Keratinocyte (primary cell): ENCODE results near the gene ZNF474. TPM values are rescaled to one million over a fixed set of nuclear protein-coding genes. Genes with fewer than 3 reads are reported as not detected.

Source experiments
- DNase-seq: peaks from one replicate; pipeline ENCODE4 v3.0.0-alpha.2; 2011; ENCODE audit warnings: low read depth, missing footprints, low spot score
- FAIRE-seq: peaks from 2 replicates; lab custom pipeline; 2011; peaks lifted over from hg19 to GRCh38; lab: Jason Lieb, UNC
- H2AFZ ChIP-seq: 2 replicates; pipeline ENCODE4 v1.6.0; 2012; ENCODE audit warnings: low read length, control low read depth, inconsistent platforms; ENCODE audit not compliant: control insufficient read depth
- H3K27ac ChIP-seq: 2 replicates; pipeline ENCODE4 v1.5.1; 2011; ENCODE audit warnings: low read length; ENCODE audit not compliant: control insufficient read depth, insufficient read depth
- H3K27me3 ChIP-seq: 3 replicates; pipeline ENCODE4 v1.6.0; 2011; ENCODE audit warnings: low read length; ENCODE audit not compliant: control insufficient read depth, insufficient read depth; ENCODE audit errors: extremely low read depth
- H3K36me3 ChIP-seq, 2 experiments: 2 replicates in 1 of 2; 3 replicates in 1 of 2; pipeline ENCODE4 v1.5.1; 2011; ENCODE audit warnings: low read length in 2 of 2, mild to moderate bottlenecking in 1 of 2; ENCODE audit not compliant: control insufficient read depth in 2 of 2, insufficient read depth in 2 of 2; ENCODE audit errors: extremely low read depth in 1 of 2
- H3K4me1 ChIP-seq: 3 replicates; pipeline ENCODE4 v1.5.1; 2011; ENCODE audit warnings: low read length; ENCODE audit not compliant: control insufficient read depth, insufficient read depth; ENCODE audit errors: extremely low read depth
- H3K4me2 ChIP-seq: 3 replicates; pipeline ENCODE4 v1.6.0; 2011; ENCODE audit warnings: low read depth, low read length; ENCODE audit not compliant: control insufficient read depth, insufficient read depth; ENCODE audit errors: extremely low read depth
- H3K4me3 ChIP-seq, 3 experiments: fragments of 200-600 bp in 1 of 3; sonication (generic) in 1 of 3; 2 replicates in 2 of 3; 3 replicates in 1 of 3; pipeline ENCODE4 v1.5.1; 2011 to 2016; ENCODE audit warnings: low read length in 3 of 3, mild to moderate bottlenecking in 3 of 3, control low read depth in 2 of 3, inconsistent platforms in 1 of 3, low read depth in 1 of 3, mixed read lengths in 1 of 3, mixed run types in 1 of 3, moderate library complexity in 1 of 3; ENCODE audit not compliant: control insufficient read depth in 2 of 3, insufficient read depth in 2 of 3; ENCODE audit errors: extremely low read depth in 1 of 3
- H3K79me2 ChIP-seq: 2 replicates; pipeline ENCODE4 v1.6.0; 2012; ENCODE audit warnings: low read length; ENCODE audit not compliant: control insufficient read depth, insufficient read depth
- H3K9ac ChIP-seq: 3 replicates; pipeline ENCODE4 v1.6.0; 2011; ENCODE audit warnings: low read length; ENCODE audit not compliant: control insufficient read depth, insufficient read depth; ENCODE audit errors: extremely low read depth
- H3K9me1 ChIP-seq: 3 replicates; pipeline ENCODE4 v1.6.0; 2011; ENCODE audit warnings: low read length; ENCODE audit not compliant: control insufficient read depth, insufficient read depth; ENCODE audit errors: extremely low read depth
- H3K9me3 ChIP-seq: 2 replicates; pipeline ENCODE4 v1.5.1; 2012; ENCODE audit warnings: low read depth, low read length; ENCODE audit not compliant: control insufficient read depth
- H4K20me1 ChIP-seq: 3 replicates; pipeline ENCODE4 v1.6.0; 2011; ENCODE audit warnings: low read length; ENCODE audit not compliant: control insufficient read depth, insufficient read depth; ENCODE audit errors: extremely low read depth
- EZH2 ChIP-seq: IDR thresholded peaks from one replicate; pipeline ENCODE4 v1.6.1; 2012; ENCODE audit warnings: inconsistent platforms, mild to moderate bottlenecking, low read length, moderate library complexity
- dilution Hi-C: fragments of 300-500 bp; cut with MboI; formaldehyde crosslinking; loops from one replicate; pipeline ENCODE4 v1.7.0; 2020; ENCODE audit warnings: low sequenced_read_pairs; ENCODE audit not compliant: extremely low pct_ligation_motif_present
- polyA plus RNA-seq, 5 experiments: library from polyadenylated mRNA; depleted of rRNA in 3 of 5; stranded (reverse) in 3 of 5; stranded (forward) in 1 of 5; unstranded in 1 of 5; fragments of >200 nt; gene quantifications; 1 replicate in 1 of 5; 2 replicates in 3 of 5; 3 replicates in 1 of 5; pipeline versions ENCODE4 v1.2.1 to v1.2.3, GENCODE V29; 2011 to 2012; ENCODE audit warnings: missing spikeins in 2 of 5, low read depth in 1 of 5, low replicate concordance in 1 of 5
- TF ChIP-seq, protein P1 (sequence below), 3 experiments: IDR thresholded peaks in 1 of 3; conservative IDR thresholded peaks in 1 of 3; optimal IDR thresholded peaks in 1 of 3; 2 replicates in 2 of 3; 3 replicates in 1 of 3; pipeline versions ENCODE3 to v1.5.1; 2011; ENCODE audit warnings: low read length in 3 of 3, mild to moderate bottlenecking in 3 of 3, moderate library complexity in 2 of 3, control low read depth in 1 of 3, inconsistent platforms in 1 of 3; ENCODE audit not compliant: insufficient read depth in 2 of 3; ENCODE audit errors: extremely low read depth in 1 of 3

Gene ZNF474
- polyA plus RNA-seq, 1 donor (not counting 4 experiments of a cell fraction or from before 2014, with no cell fraction given), result 0.05 TPM

DNA sequence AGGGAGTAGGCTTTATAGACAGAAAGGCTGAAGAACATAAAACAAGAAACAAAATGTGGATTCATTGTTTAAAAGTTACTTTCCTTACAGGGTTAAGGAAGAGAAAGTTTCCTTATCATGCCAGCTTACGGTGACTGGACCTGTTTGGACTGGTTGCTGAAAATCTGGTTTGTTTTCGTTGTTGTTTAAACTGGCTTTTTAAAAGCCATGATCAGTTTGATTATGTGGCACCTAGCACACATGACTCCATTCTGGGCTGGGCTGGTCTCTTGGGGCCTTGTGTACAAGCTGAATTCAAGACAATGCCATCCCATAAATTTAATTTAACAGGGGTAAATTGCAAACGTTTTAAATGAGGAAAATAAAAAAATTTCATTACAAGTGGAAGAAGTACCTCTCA, 18.4 kb upstream of the ZNF474 start:
- no peaks in the 10 kb centered on the region for H3K9me3 ChIP-seq
- dilution Hi-C loops, result no loop called here
- no peak overlapping the region for H3K9ac ChIP-seq
- H3K36me3 ChIP-seq, result no peaks in the 10 kb centered on the region
- H3K4me3 ChIP-seq, result no peak overlapping the region
- H3K4me2 ChIP-seq, result peak overlapping the region; percentile 59
- DNase-seq (no peak), FAIRE-seq (peak; percentile 23)
- H3K27ac ChIP-seq, result no peak overlapping the region
- H3K79me2 ChIP-seq, result no peaks in the 10 kb centered on the region
- TF ChIP-seq, protein P1, sequence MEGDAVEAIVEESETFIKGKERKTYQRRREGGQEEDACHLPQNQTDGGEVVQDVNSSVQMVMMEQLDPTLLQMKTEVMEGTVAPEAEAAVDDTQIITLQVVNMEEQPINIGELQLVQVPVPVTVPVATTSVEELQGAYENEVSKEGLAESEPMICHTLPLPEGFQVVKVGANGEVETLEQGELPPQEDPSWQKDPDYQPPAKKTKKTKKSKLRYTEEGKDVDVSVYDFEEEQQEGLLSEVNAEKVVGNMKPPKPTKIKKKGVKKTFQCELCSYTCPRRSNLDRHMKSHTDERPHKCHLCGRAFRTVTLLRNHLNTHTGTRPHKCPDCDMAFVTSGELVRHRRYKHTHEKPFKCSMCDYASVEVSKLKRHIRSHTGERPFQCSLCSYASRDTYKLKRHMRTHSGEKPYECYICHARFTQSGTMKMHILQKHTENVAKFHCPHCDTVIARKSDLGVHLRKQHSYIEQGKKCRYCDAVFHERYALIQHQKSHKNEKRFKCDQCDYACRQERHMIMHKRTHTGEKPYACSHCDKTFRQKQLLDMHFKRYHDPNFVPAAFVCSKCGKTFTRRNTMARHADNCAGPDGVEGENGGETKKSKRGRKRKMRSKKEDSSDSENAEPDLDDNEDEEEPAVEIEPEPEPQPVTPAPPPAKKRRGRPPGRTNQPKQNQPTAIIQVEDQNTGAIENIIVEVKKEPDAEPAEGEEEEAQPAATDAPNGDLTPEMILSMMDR (optimal IDR thresholded peaks at IDR 0.05 in 1 of 3, IDR thresholded peaks at IDR 0.05 in 1 of 3, conservative IDR thresholded peaks at IDR 0.05 in 1 of 3; ENCODE audit: extremely low read depth in 1 of 3, insufficient read depth in 2 of 3, low read length in 3 of 3), result no peak
- no peak for TF ChIP-seq EZH2
- peaks cover 9% of the 10 kb centered on the region for H3K4me1 ChIP-seq
- no peaks in the 10 kb centered on the region for H4K20me1 ChIP-seq
- H3K9me1 ChIP-seq, result no peaks in the 10 kb centered on the region
- peak overlapping the region; percentile 83 for H2AFZ ChIP-seq
- H3K27me3 ChIP-seq, result no peaks in the 10 kb centered on the region

- H3K9ac ChIP-seq, result no peak overlapping the region
- H4K20me1 ChIP-seq, result no peaks in the 10 kb centered on the region
- H3K4me1 ChIP-seq, result peaks cover 9% of the 10 kb centered on the region
- DNase-seq, result no peak
- FAIRE-seq, result peak; percentile 53
- H3K4me2 ChIP-seq, result no peak overlapping the region
- no peak overlapping the region for H2AFZ ChIP-seq
- no peaks in the 10 kb centered on the region for H3K36me3 ChIP-seq
- no peaks in the 10 kb centered on the region for H3K9me3 ChIP-seq
- H3K79me2 ChIP-seq, result no peaks in the 10 kb centered on the region
- TF ChIP-seq, protein P1 (optimal IDR thresholded peaks at IDR 0.05 in 1 of 3, IDR thresholded peaks at IDR 0.05 in 1 of 3, conservative IDR thresholded peaks at IDR 0.05 in 1 of 3; ENCODE audit: extremely low read depth in 1 of 3, insufficient read depth in 2 of 3, low read length in 3 of 3), result no peak
- no peak overlapping the region for H3K27ac ChIP-seq
- no peak overlapping the region for H3K4me3 ChIP-seq
- dilution Hi-C loops, result no loop called here
- no peaks in the 10 kb centered on the region for H3K27me3 ChIP-seq
- no peaks in the 10 kb centered on the region for H3K9me1 ChIP-seq
Observed at GRCh38 chr5:122111460-122111859, 17.9 kb upstream of the ZNF474 start.
